Esophagus muscularis mucosa (tissue), 4 donors: ENCODE data around the gene MSH6. TPM values are rescaled to one million over a fixed set of nuclear protein-coding genes. Genes with fewer than 3 reads are reported as not detected.

Experiments
- DNase-seq: peaks from one replicate; pipeline ENCODE4 v3.0.0-alpha.2; 2017; ENCODE audit errors: extremely low spot score
- H3K27ac ChIP-seq, 4 donors: fragments of 200-600 bp; sonication (generic); replicated peaks in 1 of 4; 1 replicate in 3 of 4; 2 replicates in 1 of 4; pipeline ENCODE4 v1.5.1; 2016 to 2019; ENCODE audit warnings: mild to moderate bottlenecking in 1 of 4
- H3K27me3 ChIP-seq, 4 donors: fragments of 200-600 bp; sonication (generic); one replicate each; pipeline versions ENCODE4 v1.5.1 to v1.6.0; 2016 to 2019
- H3K36me3 ChIP-seq, 4 donors: fragments of 200-600 bp; sonication (generic); one replicate each; pipeline ENCODE4 v1.5.1; 2016 to 2019
- H3K4me1 ChIP-seq, 4 donors: fragments of 200-600 bp; sonication (generic); one replicate each; pipeline ENCODE4 v1.5.1; 2016 to 2019
- H3K4me3 ChIP-seq, 4 donors: fragments of 200-600 bp; sonication (generic); 1 replicate in 2 of 4; 2 replicates in 2 of 4; pipeline ENCODE4 v1.5.1; 2016 to 2019; ENCODE audit warnings: mild to moderate bottlenecking in 4 of 4, moderate library complexity in 1 of 4
- H3K9me3 ChIP-seq, 4 donors: fragments of 200-600 bp; sonication (generic); 1 replicate in 3 of 4; 2 replicates in 1 of 4; pipeline ENCODE4 v1.5.1; 2016 to 2019
- CTCF ChIP-seq, 3 experiments: fragments of 200-600 bp in 2 of 3; fragments of 450-650 bp in 1 of 3; sonication (generic) in 2 of 3; IDR thresholded peaks; one replicate each; pipeline ENCODE4 v1.5.1; 2017 to 2019; ENCODE audit warnings: antibody characterized with exemption in 3 of 3, mild to moderate bottlenecking in 2 of 3, moderate library complexity in 1 of 3
- EP300 ChIP-seq: sonication (generic); formaldehyde crosslinking; IDR thresholded peaks from one replicate; pipeline ENCODE4 v1.6.1; 2017; ENCODE audit warnings: antibody characterized with exemption
- POLR2A ChIP-seq: fragments of 450-650 bp; IDR thresholded peaks from one replicate; pipeline ENCODE4 v1.6.1; 2017; ENCODE audit warnings: antibody characterized with exemption, moderate library complexity, mild to moderate bottlenecking, low read depth
- POLR2AphosphoS5 ChIP-seq, 2 donors: sonication (generic); formaldehyde crosslinking; IDR thresholded peaks; one replicate each; pipeline ENCODE4 v1.6.1; 2017; ENCODE audit warnings: antibody characterized with exemption in 2 of 2
- WGBS: methylation state at CpG from one replicate; pipeline ENCODE4 v1.1.5; 2018; 5-methylcytosine and 5-hydroxymethylcytosine counted together
- intact Hi-C: fragments of 100-400 bp; cut with DNase I; formaldehyde crosslinking; loops from one replicate; pipeline ENCODE4 v1.15.1; 2023
- total RNA-seq, 4 donors: library from RNA; depleted of rRNA; stranded (reverse); fragments of >200 nt; gene quantifications; one replicate each; pipeline versions ENCODE4 v1.1.0 to v1.2.1, GENCODE V29; 2016

MSH6 gene
- total RNA-seq, 4 donors from 2014 or later = 28.2 to 47.0 (median 39.6) TPM

GRCh38 chr2:47833516-47833968, 50.6 kb downstream of the MSH6 start:
- H3K9me3 ChIP-seq = no peaks in the 10 kb centered on the region
- intact Hi-C loops = no loop called here
- no peak for DNase-seq
- 96% methylated on average over 2 of the region's 2 CpGs for WGBS
- no peaks in the 10 kb centered on the region for H3K4me1 ChIP-seq
- H3K27me3 ChIP-seq = no peaks in the 10 kb centered on the region
- H3K4me3 ChIP-seq = no peak overlapping the region
- peaks cover 50 to 100% (median 80%) of the 10 kb centered on the region in 4 donors for H3K36me3 ChIP-seq
- no peak overlapping the region for H3K27ac ChIP-seq
- no peak for TF ChIP-seq EP300
- TF ChIP-seq POLR2A = no peak
- no peak for TF ChIP-seq CTCF (IDR thresholded peaks at IDR 0.05)
- TF ChIP-seq POLR2AphosphoS5 (IDR thresholded peaks at IDR 0.05) = no peak

- Histone ChIP-seq H3K36me3 (peaks cover 42 to 62% (median 54%) of the 10 kb centered on the region in 4 donors), H3K4me1 (peaks cover 0 to 9% (median 5%) of the 10 kb centered on the region in 4 donors), H3K4me3 (no peak overlapping the region), H3K27me3 (no peaks in the 10 kb centered on the region), H3K27ac (no peak overlapping the region), H3K9me3 (no peaks in the 10 kb centered on the region)
- WGBS = 100% methylated on average over 1 of the region's 1 CpG
- intact Hi-C loops = no loop called here
- TF ChIP-seq POLR2A = no peak
- no peak for TF ChIP-seq POLR2AphosphoS5 (IDR thresholded peaks at IDR 0.05)
- no peak for TF ChIP-seq CTCF (IDR thresholded peaks at IDR 0.05)
- no peak for TF ChIP-seq EP300
- no peak for DNase-seq
Observed at GRCh38 chr2:47838249-47838648, 55.3 kb downstream of the MSH6 start.

DNA sequence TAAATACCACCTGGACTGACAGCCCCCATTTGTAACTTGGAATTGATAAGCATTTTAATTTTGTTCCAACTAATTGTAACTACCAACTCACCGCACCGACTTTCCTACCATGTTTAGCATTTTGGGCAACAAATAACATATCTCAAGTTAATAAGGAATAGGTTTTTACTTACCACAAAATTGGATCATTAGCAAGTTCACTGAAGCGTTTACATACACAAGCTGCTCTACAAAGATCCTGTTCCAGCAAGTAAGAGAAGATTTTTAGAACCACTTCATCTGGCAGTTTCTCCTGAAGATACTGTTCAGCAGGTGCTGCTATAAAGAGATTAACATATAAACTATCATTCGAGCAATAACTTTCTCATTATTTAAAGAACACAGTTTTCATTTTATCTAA, 55.7 kb downstream of the MSH6 start:
- Histone ChIP-seq H3K27ac (no peak overlapping the region), H3K4me3 (no peak overlapping the region), H3K9me3 (no peaks in the 10 kb centered on the region), H3K36me3 (peaks cover 42 to 58% (median 50%) of the 10 kb centered on the region in 4 donors), H3K27me3 (no peaks in the 10 kb centered on the region), H3K4me1 (peaks cover 4 to 13% (median 9%) of the 10 kb centered on the region in 4 donors)
- no peak for TF ChIP-seq POLR2A
- no peak for TF ChIP-seq EP300
- TF ChIP-seq CTCF (IDR thresholded peaks at IDR 0.05) = no peak
- TF ChIP-seq POLR2AphosphoS5 (IDR thresholded peaks at IDR 0.05) = no peak
- DNase-seq = no peak
- intact Hi-C loops = no loop called here
- WGBS = 78% methylated on average over 4 of the region's 4 CpGs

- DNase-seq = no peak
- Histone ChIP-seq H3K27me3 (no peaks in the 10 kb centered on the region), H3K27ac (no peak overlapping the region), H3K9me3 (no peaks in the 10 kb centered on the region), H3K4me3 (no peak overlapping the region), H3K4me1 (peaks cover 20 to 31% (median 26%) of the 10 kb centered on the region in 4 donors), H3K36me3 (peaks cover 3 to 18% (median 10%) of the 10 kb centered on the region in 4 donors)
- intact Hi-C loops = no loop called here
- TF ChIP-seq POLR2AphosphoS5 (IDR thresholded peaks at IDR 0.05) = no peak
- 65% methylated on average over 3 of the region's 3 CpGs for WGBS
Observed at GRCh38 chr2:47842846-47843245, 59.9 kb downstream of the MSH6 start.

- intact Hi-C loops = no loop called here
- H3K27me3 ChIP-seq = no peaks in the 10 kb centered on the region
- no peak overlapping the region for H3K4me3 ChIP-seq
- no peak for DNase-seq
- H3K36me3 ChIP-seq = peaks cover 0 to 13% (median 7%) of the 10 kb centered on the region in 4 donors
- no peak for TF ChIP-seq POLR2A
- no peak for TF ChIP-seq EP300
- TF ChIP-seq CTCF (IDR thresholded peaks at IDR 0.05) = no peak
- TF ChIP-seq POLR2AphosphoS5 (IDR thresholded peaks at IDR 0.05) = no peak
- 95% methylated on average over 1 of the region's 1 CpG for WGBS
- H3K27ac ChIP-seq = no peak overlapping the region
- no peaks in the 10 kb centered on the region for H3K9me3 ChIP-seq
- H3K4me1 ChIP-seq = peaks cover 25 to 37% (median 26%) of the 10 kb centered on the region in 4 donors
Observed at GRCh38 chr2:47843407-47843806, 60.5 kb downstream of the MSH6 start.
